GM12878 (cell line): ENCODE results near the gene GADD45A. TPM values are rescaled to one million over a fixed set of nuclear protein-coding genes. Genes with fewer than 3 reads are reported as not detected.

Experiments
- ATAC-seq: fragments of 200-7000 bp; cut with Tn5 transposase; 3 replicates; pipeline ENCODE4 v1.9.1; 2020; ENCODE audit warnings: mild to moderate bottlenecking, moderate library complexity
- BruUV-seq: library from RNA; stranded (reverse); fragments of 400-500 nt; replicated peaks from 2 replicates; lab custom pipeline; 2021; lab: Mats Ljungman, UMichigan
- CTCF ChIA-PET: fragments of 300-600 bp; sonication (Branson Sonifier 250); formaldehyde crosslinking; extraction: SDS; loops from one replicate; lab custom pipeline; 2021; ENCODE audit warnings: inconsistent platforms; lab: Yijun Ruan, JAX
- POLR2A ChIA-PET: fragments of 350-600 bp; formaldehyde crosslinking; extraction: SDS; loops from one replicate; lab custom pipeline; 2021; ENCODE audit warnings: inconsistent platforms; lab: Charles Lee
- RAD21 ChIA-PET: fragments of 300-600 bp; sonication (Branson Sonifier 250); formaldehyde crosslinking; loops from one replicate; lab custom pipeline; 2023; ENCODE audit warnings: antibody characterized with exemption; ENCODE audit not compliant: unreplicated experiment; lab: Charles Lee
- SMC1A ChIA-PET: fragments of 300-600 bp; sonication (Branson Sonifier 250); formaldehyde crosslinking; loops from one replicate; lab custom pipeline; 2023; ENCODE audit not compliant: unreplicated experiment, uncharacterized antibody; lab: Charles Lee
- DNase-seq: peaks from one replicate; pipeline ENCODE4 v3.0.0-alpha.2; 2011; ENCODE audit warnings: low read depth, low spot score
- FAIRE-seq: peaks from 3 replicates; lab custom pipeline; 2011; peaks lifted over from hg19 to GRCh38; lab: Jason Lieb, UNC
- H2AFZ ChIP-seq: 2 replicates; pipeline ENCODE4 v1.6.0; 2011; ENCODE audit warnings: low read depth, low read length, control low read depth; ENCODE audit not compliant: control insufficient read depth
- H3K27ac ChIP-seq: 2 replicates; pipeline ENCODE4 v1.5.1; 2011; ENCODE audit warnings: control low read depth; ENCODE audit not compliant: control insufficient read depth, insufficient read depth
- H3K27me3 ChIP-seq, 2 experiments: replicated peaks in 1 of 2; 2 replicates each; pipeline versions ENCODE4 v1.6.0 to v1.6.1; 2011; ENCODE audit warnings: low read length in 1 of 2; ENCODE audit not compliant: control insufficient read depth in 2 of 2, insufficient read depth in 2 of 2
- H3K36me3 ChIP-seq, 2 experiments: 2 replicates each; pipeline ENCODE4 v1.5.1; 2011; ENCODE audit warnings: low read length in 1 of 2; ENCODE audit not compliant: control insufficient read depth in 2 of 2, insufficient read depth in 2 of 2
- H3K4me1 ChIP-seq: 2 replicates; pipeline ENCODE4 v1.6.1; 2011; ENCODE audit warnings: mild to moderate bottlenecking, low read length, moderate library complexity, mixed read lengths; ENCODE audit not compliant: control insufficient read depth, insufficient read depth
- H3K4me2 ChIP-seq: 2 replicates; pipeline ENCODE4 v1.6.0; 2011; ENCODE audit warnings: control low read depth; ENCODE audit not compliant: control insufficient read depth, insufficient read depth
- H3K4me3 ChIP-seq: fragments of 200-600 bp; sonication (generic); 2 replicates; pipeline ENCODE4 v1.5.1; 2016
- H3K79me2 ChIP-seq: 2 replicates; pipeline ENCODE4 v1.6.0; 2011; ENCODE audit warnings: low read length; ENCODE audit not compliant: control insufficient read depth, insufficient read depth
- H3K9ac ChIP-seq: 2 replicates; pipeline ENCODE4 v1.8.0; 2011; ENCODE audit warnings: low read length, control low read depth, mixed read lengths; ENCODE audit not compliant: control insufficient read depth, insufficient read depth
- H3K9me3 ChIP-seq: replicated peaks from 3 replicates; pipeline ENCODE4 v1.5.1; 2011; ENCODE audit warnings: mild to moderate bottlenecking, low read length; ENCODE audit not compliant: control insufficient read depth, insufficient read depth
- H4K20me1 ChIP-seq: 2 replicates; pipeline ENCODE4 v1.6.0; 2011; ENCODE audit not compliant: control insufficient read depth, insufficient read depth
- CBX5 ChIP-seq: sonication (generic); IDR thresholded peaks from 2 replicates; pipeline ENCODE4 v1.6.1; 2016; ENCODE audit warnings: low read depth, moderate library complexity, mild to moderate bottlenecking, inconsistent platforms
- EP300 ChIP-seq, 2 experiments: fragments of 150-350 bp in 1 of 2; IDR thresholded peaks; 2 replicates each; pipeline ENCODE4 v1.6.1; 2011 to 2012; ENCODE audit warnings: low read depth in 2 of 2, low read length in 2 of 2, borderline replicate concordance in 1 of 2, improper control_type of control experiment in 1 of 2, inconsistent platforms in 1 of 2; ENCODE audit not compliant: control insufficient read depth in 1 of 2
- NBN ChIP-seq: fragments of 450-650 bp; IDR thresholded peaks from 2 replicates; pipeline ENCODE4 v1.6.1; 2016
- RUNX3 ChIP-seq: IDR thresholded peaks from 2 replicates; pipeline ENCODE4 v1.6.1; 2012; ENCODE audit warnings: low read length, inconsistent platforms
- SMAD1 ChIP-seq: fragments of 450-650 bp; IDR thresholded peaks from 2 replicates; pipeline ENCODE4 v1.6.1; 2018; ENCODE audit warnings: mild to moderate bottlenecking, low read depth; ENCODE audit not compliant: partially characterized antibody
- SMAD5 ChIP-seq: IDR thresholded peaks from 2 replicates; pipeline ENCODE4 v1.6.1; 2016; ENCODE audit warnings: antibody characterized with exemption, low read depth
- SP1 ChIP-seq: IDR thresholded peaks from one replicate; pipeline ENCODE4 v1.6.1; 2011; ENCODE audit warnings: low read depth, low read length
- SPI1 ChIP-seq: IDR thresholded peaks from 2 replicates; pipeline ENCODE4 v1.6.1; 2011; ENCODE audit warnings: low read depth, mild to moderate bottlenecking, low read length, moderate library complexity, borderline replicate concordance; ENCODE audit not compliant: insufficient read depth
- WGBS: methylation state at CpG from one replicate; pipeline ENCODE4 v1.1.6; 2016; ENCODE audit warnings: low lambda C conversion rate; ENCODE audit not compliant: insufficient replicate concordance, insufficient coverage; ENCODE audit errors: missing lambda C conversion rate; 5-methylcytosine and 5-hydroxymethylcytosine counted together
- in situ Hi-C: fragments of 300-500 bp; cut with MboI; formaldehyde crosslinking; loops from 9 replicates; pipeline ENCODE4 v1.14.3; 2018; ENCODE audit warnings: mixed read lengths
- intact Hi-C: fragments of 100-400 bp; cut with micrococcal nuclease; formaldehyde crosslinking; loops from one replicate; pipeline ENCODE4 v1.14.2; 2022; ENCODE audit not compliant: unreplicated experiment
- polyA plus RNA-seq, 11 experiments: library from polyadenylated mRNA; depleted of rRNA in 4 of 11; unstranded in 6 of 11; stranded (reverse) in 5 of 11; fragments of >200 nt; fragmentation: Nextera tagmentation in 4 of 11; fragmentation: Illumina TruSeq in 1 of 11; extraction: Ambion mirVana in 4 of 11; extraction: Trizol in 1 of 11; gene quantifications; 1 replicate in 1 of 11; 2 replicates in 10 of 11; pipeline versions ENCODE4 v1.2.1 to v1.2.3, GENCODE V29; 2011 to 2016; ENCODE audit warnings: inconsistent platforms in 2 of 11, missing spikeins in 2 of 11, low read depth in 1 of 11
- total RNA-seq, 4 experiments: library from RNA; depleted of rRNA in 3 of 4; stranded (reverse); fragments of >200 nt in 3 of 4; fragmentation: Illumina TruSeq in 1 of 4; extraction: Trizol in 1 of 4; gene quantifications; 2 replicates each; pipeline versions ENCODE4 v1.2.1 to v1.2.3, GENCODE V29; 2013 to 2021
- TF ChIP-seq, protein P1 (sequence below): IDR thresholded peaks from 2 replicates; pipeline ENCODE4 v1.6.1; 2012; ENCODE audit warnings: low read depth, low read length, improper control_type of control experiment
- TF ChIP-seq, protein P2 (sequence below): fragments of 450-650 bp; IDR thresholded peaks from 2 replicates; pipeline ENCODE4 v1.6.1; 2018; ENCODE audit warnings: mild to moderate bottlenecking, low read depth, moderate library complexity; ENCODE audit not compliant: partially characterized antibody

GADD45A gene
- total and polyA plus RNA-seq, 10 of the 15 experiments (the other 5 are each of a cell fraction or from before 2014, with no cell fraction given), result 4.7 to 48.9 (median 18.5) TPM

DNA sequence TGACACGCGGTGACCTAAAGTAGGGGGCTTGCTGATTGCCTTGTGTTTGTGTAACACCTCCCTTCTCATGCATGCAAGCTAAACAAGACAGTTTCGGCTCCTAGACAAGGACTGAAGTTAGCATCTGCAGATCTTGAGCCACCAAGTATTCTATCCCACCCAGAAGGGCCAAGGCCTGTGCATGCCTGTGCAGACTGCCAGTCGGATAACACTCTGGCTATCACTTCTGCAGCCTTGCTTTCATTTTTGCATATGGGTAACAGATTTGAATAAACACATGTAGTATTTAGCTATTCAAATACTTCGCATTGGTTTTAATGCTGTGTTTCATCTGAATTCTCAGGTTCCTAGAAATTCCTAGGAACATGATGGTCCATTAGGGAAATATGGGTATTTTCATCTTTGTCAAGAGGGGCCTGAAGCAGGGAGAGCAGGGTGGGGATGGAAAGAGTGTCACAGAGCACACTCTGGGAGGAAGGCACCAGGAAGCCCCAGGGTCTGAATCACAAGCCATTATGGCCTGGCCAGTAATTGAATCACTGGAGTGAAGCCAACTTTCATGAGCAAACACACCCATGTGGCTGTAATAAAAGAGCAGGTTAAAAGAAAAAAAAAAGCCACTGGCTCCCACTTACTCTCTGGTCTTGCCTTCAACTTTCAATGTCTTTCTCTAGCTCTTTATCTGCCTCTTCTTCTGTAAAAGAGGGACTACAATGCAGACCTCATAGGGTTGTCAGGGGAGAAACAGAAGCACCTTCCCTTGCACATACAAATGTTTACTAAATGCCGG, 28.3 kb downstream of the GADD45A start:
- H3K9me3 ChIP-seq, result no peaks in the 10 kb centered on the region
- H3K27me3 ChIP-seq, result no peaks in the 10 kb centered on the region
- in situ Hi-C loops, result no loop called here
- 49% methylated on average over 6 of the region's 6 CpGs for WGBS
- no peak overlapping the region for H3K27ac ChIP-seq
- H3K4me1 ChIP-seq, result no peaks in the 10 kb centered on the region
- intact Hi-C loops, result no loop called here
- ChIA-PET CTCF (interaction anchor here (0.5 to 1.8 kb wide), 5 partner anchors 10 to 152 kb away, joined by 3 to 6 read pairs (median 3); no protein-coding TSS in a partner anchor), SMC1A (interaction anchor here (0.6 to 3.5 kb wide), 12 partner anchors 8 to 66 kb away, joined by 3 to 13 read pairs (median 6); no protein-coding TSS in a partner anchor), POLR2A (interaction anchor here (0.6 to 1.4 kb wide), 5 partner anchors 17 to 175 kb away, joined by 3 to 4 read pairs (median 3); no protein-coding TSS in a partner anchor), RAD21 (interaction anchor here (0.5 to 2.1 kb wide), 4 partner anchors 11 to 42 kb away, joined by 3 to 5 read pairs (median 4); no protein-coding TSS in a partner anchor)
- no peak overlapping the region for H3K9ac ChIP-seq
- no peak overlapping the region for H3K4me3 ChIP-seq
- H4K20me1 ChIP-seq, result no peaks in the 10 kb centered on the region
- TF ChIP-seq CBX5 (no peak), SMAD5 (no peak), RUNX3 (no peak), EP300 (IDR thresholded peaks at IDR 0.05; ENCODE audit: borderline replicate concordance in 1 of 2, control insufficient read depth in 1 of 2, low read depth in 2 of 2, low read length in 2 of 2) (no peak), NBN (0 out of 2 replicates have a peak, but pooled peaks have one; percentile 18), SPI1 (no peak), SMAD1 (peak; percentile 52), SP1 (no peak)
- TF ChIP-seq, protein P1, sequence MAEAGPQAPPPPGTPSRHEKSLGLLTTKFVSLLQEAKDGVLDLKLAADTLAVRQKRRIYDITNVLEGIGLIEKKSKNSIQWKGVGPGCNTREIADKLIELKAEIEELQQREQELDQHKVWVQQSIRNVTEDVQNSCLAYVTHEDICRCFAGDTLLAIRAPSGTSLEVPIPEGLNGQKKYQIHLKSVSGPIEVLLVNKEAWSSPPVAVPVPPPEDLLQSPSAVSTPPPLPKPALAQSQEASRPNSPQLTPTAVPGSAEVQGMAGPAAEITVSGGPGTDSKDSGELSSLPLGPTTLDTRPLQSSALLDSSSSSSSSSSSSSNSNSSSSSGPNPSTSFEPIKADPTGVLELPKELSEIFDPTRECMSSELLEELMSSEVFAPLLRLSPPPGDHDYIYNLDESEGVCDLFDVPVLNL, result no peak
- TF ChIP-seq, protein P2, sequence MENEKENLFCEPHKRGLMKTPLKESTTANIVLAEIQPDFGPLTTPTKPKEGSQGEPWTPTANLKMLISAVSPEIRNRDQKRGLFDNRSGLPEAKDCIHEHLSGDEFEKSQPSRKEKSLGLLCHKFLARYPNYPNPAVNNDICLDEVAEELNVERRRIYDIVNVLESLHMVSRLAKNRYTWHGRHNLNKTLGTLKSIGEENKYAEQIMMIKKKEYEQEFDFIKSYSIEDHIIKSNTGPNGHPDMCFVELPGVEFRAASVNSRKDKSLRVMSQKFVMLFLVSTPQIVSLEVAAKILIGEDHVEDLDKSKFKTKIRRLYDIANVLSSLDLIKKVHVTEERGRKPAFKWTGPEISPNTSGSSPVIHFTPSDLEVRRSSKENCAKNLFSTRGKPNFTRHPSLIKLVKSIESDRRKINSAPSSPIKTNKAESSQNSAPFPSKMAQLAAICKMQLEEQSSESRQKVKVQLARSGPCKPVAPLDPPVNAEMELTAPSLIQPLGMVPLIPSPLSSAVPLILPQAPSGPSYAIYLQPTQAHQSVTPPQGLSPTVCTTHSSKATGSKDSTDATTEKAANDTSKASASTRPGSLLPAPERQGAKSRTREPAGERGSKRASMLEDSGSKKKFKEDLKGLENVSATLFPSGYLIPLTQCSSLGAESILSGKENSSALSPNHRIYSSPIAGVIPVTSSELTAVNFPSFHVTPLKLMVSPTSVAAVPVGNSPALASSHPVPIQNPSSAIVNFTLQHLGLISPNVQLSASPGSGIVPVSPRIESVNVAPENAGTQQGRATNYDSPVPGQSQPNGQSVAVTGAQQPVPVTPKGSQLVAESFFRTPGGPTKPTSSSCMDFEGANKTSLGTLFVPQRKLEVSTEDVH, result no peak
- no peaks in the 10 kb centered on the region for H3K79me2 ChIP-seq
- ATAC-seq (peak; percentile 70), FAIRE-seq (no peak), DNase-seq (no peak)
- H2AFZ ChIP-seq, result no peak overlapping the region
- no peak overlapping the region for H3K4me2 ChIP-seq
- H3K36me3 ChIP-seq, result no peaks in the 10 kb centered on the region
- no TSS peak for BruUV-seq
